ENCODE measurements around the gene PRPS1L1.

Gene PRPS1L1

DNA sequence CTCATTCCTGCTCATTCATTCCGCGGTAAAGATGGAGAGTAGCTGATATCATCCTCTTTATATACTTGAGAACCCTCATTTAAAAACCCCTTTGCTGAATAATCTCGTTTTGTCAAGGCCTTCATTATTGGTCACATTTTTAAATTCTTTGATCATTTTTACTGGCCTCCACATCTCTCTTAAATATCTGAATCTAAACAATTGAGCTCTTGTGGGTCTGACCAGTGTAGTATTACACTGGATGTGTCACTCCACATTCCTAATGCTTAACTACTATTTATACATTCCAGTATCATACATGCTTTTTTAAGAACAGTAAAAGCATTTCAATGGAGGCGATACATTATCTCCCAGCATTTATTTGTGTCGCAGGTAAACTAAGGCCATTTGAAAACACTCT, 12.6 kb upstream of the PRPS1L1 start:
- Mint-ChIP-seq H3K4me3 (no peak overlapping the region), H3K4me1 (no peaks in the 10 kb centered on the region), H3K9me3 (peaks cover 3% of the 10 kb centered on the region), H3K27ac (no peak overlapping the region), H3K27me3 (ENCODE audit: low read depth, poor library complexity) (no peaks in the 10 kb centered on the region), H3K36me3 (ENCODE audit: low read depth) (no peaks in the 10 kb centered on the region)
- no peak for TF ChIP-seq CTCF (IDR thresholded peaks at IDR 0.05)
- no peak for DNase-seq

GRCh38 chr7:18038382-18038781, 10.7 kb upstream of the PRPS1L1 start:
- no peak for DNase-seq
- H3K27ac Mint-ChIP-seq, result no peak overlapping the region

GRCh38 chr7:18037609-18038008, 10.0 kb upstream of the PRPS1L1 start:
- H3K4me1 Mint-ChIP-seq, result no peaks in the 10 kb centered on the region
- TF ChIP-seq CTCF (IDR thresholded peaks at IDR 0.05), result no peak

More at GRCh38 chr7:18038382-18038781, 10.7 kb upstream of the PRPS1L1 start:
- Mint-ChIP-seq H3K27me3 (ENCODE audit: low read depth, poor library complexity) (no peaks in the 10 kb centered on the region), H3K4me1 (no peaks in the 10 kb centered on the region), H3K4me3 (no peak overlapping the region), H3K36me3 (ENCODE audit: low read depth) (no peaks in the 10 kb centered on the region), H3K9me3 (peaks cover 3% of the 10 kb centered on the region)
- TF ChIP-seq CTCF (IDR thresholded peaks at IDR 0.05), result no peak

GRCh38 chr7:18036783-18037182, 9.1 kb upstream of the PRPS1L1 start:
- no peak overlapping the region for H3K27ac Mint-ChIP-seq
- H3K9me3 Mint-ChIP-seq, result no peaks in the 10 kb centered on the region
- no peak overlapping the region for H3K4me3 Mint-ChIP-seq
- no peaks in the 10 kb centered on the region for H3K27me3 Mint-ChIP-seq (ENCODE audit: low read depth, poor library complexity)
- no peak for DNase-seq
- H3K36me3 Mint-ChIP-seq (ENCODE audit: low read depth), result no peaks in the 10 kb centered on the region
- no peak for TF ChIP-seq CTCF (IDR thresholded peaks at IDR 0.05)
- H3K4me1 Mint-ChIP-seq, result no peaks in the 10 kb centered on the region

More at GRCh38 chr7:18037609-18038008, 10.0 kb upstream of the PRPS1L1 start:
- Mint-ChIP-seq H3K27ac (no peak overlapping the region), H3K27me3 (ENCODE audit: low read depth, poor library complexity) (no peaks in the 10 kb centered on the region), H3K9me3 (no peaks in the 10 kb centered on the region), H3K4me3 (no peak overlapping the region), H3K36me3 (ENCODE audit: low read depth) (no peaks in the 10 kb centered on the region)
- DNase-seq, result no peak

- no peaks in the 10 kb centered on the region for H3K36me3 Mint-ChIP-seq (ENCODE audit: low read depth)
- H3K9me3 Mint-ChIP-seq, result no peaks in the 10 kb centered on the region
- TF ChIP-seq CTCF (IDR thresholded peaks at IDR 0.05), result no peak
- H3K27ac Mint-ChIP-seq, result no peak overlapping the region
- no peak overlapping the region for H3K4me3 Mint-ChIP-seq
- DNase-seq, result no peak
- no peaks in the 10 kb centered on the region for H3K4me1 Mint-ChIP-seq
- H3K27me3 Mint-ChIP-seq (ENCODE audit: low read depth, poor library complexity), result peaks cover 3% of the 10 kb centered on the region
Observed at GRCh38 chr7:18030758-18031157, 3.1 kb upstream of the PRPS1L1 start.

GRCh38 chr7:18020138-18020715, 7.4 kb downstream of the PRPS1L1 start:
- Mint-ChIP-seq H3K9me3 (no peaks in the 10 kb centered on the region), H3K27ac (no peak overlapping the region), H3K4me1 (no peaks in the 10 kb centered on the region), H3K4me3 (no peak overlapping the region), H3K27me3 (ENCODE audit: low read depth, poor library complexity) (no peaks in the 10 kb centered on the region), H3K36me3 (ENCODE audit: low read depth) (no peaks in the 10 kb centered on the region)
- TF ChIP-seq CTCF (IDR thresholded peaks at IDR 0.05), result no peak
- DNase-seq, result no peak
